AG04450 (cell line): ENCODE results near the gene OPCML. TPM values are rescaled to one million over a fixed set of nuclear protein-coding genes. Genes with fewer than 3 reads are reported as not detected.

Experiments
- CTCF ChIA-PET: fragments of 300-600, 350-600 bp; formaldehyde crosslinking; extraction: SDS; loops from one replicate; lab custom pipeline; 2022; ENCODE audit warnings: antibody characterized with exemption, inconsistent platforms; lab: Charles Lee
- POLR2A ChIA-PET: fragments of 350-600 bp; formaldehyde crosslinking; extraction: SDS; loops from one replicate; lab custom pipeline; 2021; ENCODE audit warnings: antibody characterized with exemption, inconsistent platforms; lab: Yijun Ruan, JAX
- DNase-seq: peaks from one replicate; pipeline ENCODE4 v3.0.0-alpha.2; 2011; ENCODE audit warnings: low read depth, low spot score
- H3K27ac ChIP-seq: one replicate; pipeline ENCODE4 v1.5.1; 2012; ENCODE audit warnings: low read depth, low read length, control low read depth
- H3K27me3 ChIP-seq: one replicate; pipeline ENCODE4 v1.6.0; 2012; ENCODE audit warnings: low read length; ENCODE audit not compliant: control insufficient read depth, insufficient read depth
- H3K4me3 ChIP-seq: 2 replicates; pipeline ENCODE4 v1.5.1; 2011; ENCODE audit warnings: mild to moderate bottlenecking, low read depth, low read length, control low read depth
- H3K9me3 ChIP-seq: 2 replicates; pipeline ENCODE4 v1.5.1; 2012; ENCODE audit warnings: low read length; ENCODE audit not compliant: control insufficient read depth, insufficient read depth
- CTCF ChIP-seq: IDR thresholded peaks from 2 replicates; pipeline ENCODE4 v1.5.1; 2011; ENCODE audit warnings: low read depth, low read length, control low read depth, inconsistent platforms
- polyA plus RNA-seq: library from polyadenylated mRNA; depleted of rRNA; stranded (reverse); fragments of >200 nt; gene quantifications from 2 replicates; pipeline ENCODE4 v1.2.3, GENCODE V29; 2011

OPCML gene
- polyA plus RNA-seq, 1 experiment, result 1.1 TPM

GRCh38 chr11:133559382-133559781 is 27.1 kb upstream of the OPCML start:
- POLR2A ChIA-PET, result no interaction called here
- CTCF ChIA-PET, result no interaction called here
- no peaks in the 10 kb centered on the region for H3K27me3 ChIP-seq
- H3K27ac ChIP-seq, result no peak overlapping the region
- H3K9me3 ChIP-seq, result peaks cover 53% of the 10 kb centered on the region
- no peak for TF ChIP-seq CTCF
- no peak overlapping the region for H3K4me3 ChIP-seq
- no peak for DNase-seq

GRCh38 chr11:133555034-133555433 is 22.7 kb upstream of the OPCML start:
- no peak for TF ChIP-seq CTCF
- peaks cover 53% of the 10 kb centered on the region for H3K9me3 ChIP-seq
- ChIA-PET CTCF (no interaction called here), POLR2A (no interaction called here)
- H3K27ac ChIP-seq, result no peak overlapping the region
- no peaks in the 10 kb centered on the region for H3K27me3 ChIP-seq
- no peak for DNase-seq
- no peak overlapping the region for H3K4me3 ChIP-seq

GRCh38 chr11:133553885-133554740 is 21.8 kb upstream of the OPCML start:
- Histone ChIP-seq H3K27ac (no peak overlapping the region), H3K27me3 (no peaks in the 10 kb centered on the region)
- CTCF ChIA-PET, result no interaction called here

GRCh38 chr11:133552938-133553337 is 20.6 kb upstream of the OPCML start:
- Histone ChIP-seq H3K4me3 (no peak overlapping the region), H3K9me3 (peaks cover 57% of the 10 kb centered on the region), H3K27me3 (no peaks in the 10 kb centered on the region), H3K27ac (no peak overlapping the region)
- TF ChIP-seq CTCF, result no peak
- ChIA-PET POLR2A (no interaction called here), CTCF (no interaction called here)
- no peak for DNase-seq

More at GRCh38 chr11:133553885-133554740, 21.8 kb upstream of the OPCML start:
- POLR2A ChIA-PET, result no interaction called here
- TF ChIP-seq CTCF, result no peak
- no peak for DNase-seq
- peaks cover 61% of the 10 kb centered on the region for H3K9me3 ChIP-seq
- H3K4me3 ChIP-seq, result no peak overlapping the region

GRCh38 chr11:133551064-133551463 is 18.8 kb upstream of the OPCML start:
- Histone ChIP-seq H3K27me3 (no peaks in the 10 kb centered on the region), H3K27ac (no peak overlapping the region), H3K9me3 (peaks cover 65% of the 10 kb centered on the region), H3K4me3 (no peak overlapping the region)
- ChIA-PET POLR2A (no interaction called here), CTCF (no interaction called here)
- no peak for TF ChIP-seq CTCF
- no peak for DNase-seq
